ENCODE measurements around the gene IL17F.

DNA sequence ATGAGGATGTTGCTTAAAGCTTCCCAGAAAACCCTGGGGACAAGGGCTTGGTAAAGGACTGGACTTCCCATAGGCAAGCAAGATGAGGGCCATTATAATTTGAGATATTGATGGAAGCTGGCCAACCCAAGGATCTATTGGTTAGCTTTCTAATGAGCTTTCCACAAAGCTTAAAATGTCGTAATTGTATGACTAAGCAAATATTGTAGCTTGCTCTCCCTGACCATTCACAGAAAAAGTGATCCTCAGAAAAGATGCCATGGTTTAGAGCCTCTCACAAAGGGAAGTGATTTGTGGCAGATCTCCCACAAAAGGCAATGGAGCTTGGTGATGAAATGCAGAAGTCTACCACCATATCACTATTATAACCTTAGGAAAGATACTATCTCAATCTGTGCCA is 13.6 kb downstream of the IL17F start:
- TF ChIP-seq, protein P1, sequence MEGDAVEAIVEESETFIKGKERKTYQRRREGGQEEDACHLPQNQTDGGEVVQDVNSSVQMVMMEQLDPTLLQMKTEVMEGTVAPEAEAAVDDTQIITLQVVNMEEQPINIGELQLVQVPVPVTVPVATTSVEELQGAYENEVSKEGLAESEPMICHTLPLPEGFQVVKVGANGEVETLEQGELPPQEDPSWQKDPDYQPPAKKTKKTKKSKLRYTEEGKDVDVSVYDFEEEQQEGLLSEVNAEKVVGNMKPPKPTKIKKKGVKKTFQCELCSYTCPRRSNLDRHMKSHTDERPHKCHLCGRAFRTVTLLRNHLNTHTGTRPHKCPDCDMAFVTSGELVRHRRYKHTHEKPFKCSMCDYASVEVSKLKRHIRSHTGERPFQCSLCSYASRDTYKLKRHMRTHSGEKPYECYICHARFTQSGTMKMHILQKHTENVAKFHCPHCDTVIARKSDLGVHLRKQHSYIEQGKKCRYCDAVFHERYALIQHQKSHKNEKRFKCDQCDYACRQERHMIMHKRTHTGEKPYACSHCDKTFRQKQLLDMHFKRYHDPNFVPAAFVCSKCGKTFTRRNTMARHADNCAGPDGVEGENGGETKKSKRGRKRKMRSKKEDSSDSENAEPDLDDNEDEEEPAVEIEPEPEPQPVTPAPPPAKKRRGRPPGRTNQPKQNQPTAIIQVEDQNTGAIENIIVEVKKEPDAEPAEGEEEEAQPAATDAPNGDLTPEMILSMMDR (IDR thresholded peaks at IDR 0.05) = no peak
- TF ChIP-seq GATA2 (CRISPR knock-in tag; IDR thresholded peaks at IDR 0.05) (no peak), RXRA (IDR thresholded peaks at IDR 0.05; ENCODE audit: borderline replicate concordance, low read depth) (no peak), FOXM1 (IDR thresholded peaks at IDR 0.05; ENCODE audit: low read depth) (no peak)

Data from SK-N-SH (cell line).